Stimulated activated CD4-positive, alpha-beta T cell treated with anti-CD3 and anti-CD28 coated beads, Interleukin-12 subunit alpha, Interleukin-12 subunit beta, amount 100 ng/mL, for 24 hours (primary cell): ENCODE data around the gene SPATA31E1.
"Not testable (repeated sequence)": the region's sequence is repeated elsewhere in the genome, so short reads cannot be mapped to it uniquely, and the experiment has no call there.

ENCODE experiments used
- DNase-seq, 2 experiments: peaks; one replicate each; pipeline ENCODE4 v3.0.0-alpha.2; 2020; ENCODE audit warnings: low read depth in 2 of 2

Gene SPATA31E1

GRCh38 chr9:87882627-87883026, at the start of gene SPATA31E1:
Gene SPATA31E1 (plus strand): TSS chr9:87882877. CDS start chr9:87882892, 15 bp downstream.
- DNase-seq = no peak

DNA sequence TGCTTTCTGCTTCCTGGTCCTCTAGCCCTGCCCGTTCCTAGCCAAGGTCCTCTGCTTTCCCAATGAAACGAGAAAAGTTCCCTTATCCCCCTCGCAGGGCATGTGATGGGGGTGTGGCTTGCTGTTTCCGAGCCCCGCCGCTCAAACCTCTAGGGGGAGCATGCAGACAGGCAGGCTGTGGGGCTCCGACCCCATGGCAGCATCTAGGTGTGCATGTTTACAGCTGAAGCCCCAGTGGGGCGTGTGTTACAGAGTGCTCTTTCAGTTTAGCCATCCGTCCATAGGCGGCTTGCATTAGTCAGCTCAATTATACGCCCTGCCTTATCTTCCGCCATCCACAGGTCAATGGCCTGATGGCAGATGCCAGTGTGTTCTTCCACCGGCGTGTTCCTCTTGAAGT, 48.3 kb upstream of the SPATA31E1 start:
- DNase-seq = no peak

DNA sequence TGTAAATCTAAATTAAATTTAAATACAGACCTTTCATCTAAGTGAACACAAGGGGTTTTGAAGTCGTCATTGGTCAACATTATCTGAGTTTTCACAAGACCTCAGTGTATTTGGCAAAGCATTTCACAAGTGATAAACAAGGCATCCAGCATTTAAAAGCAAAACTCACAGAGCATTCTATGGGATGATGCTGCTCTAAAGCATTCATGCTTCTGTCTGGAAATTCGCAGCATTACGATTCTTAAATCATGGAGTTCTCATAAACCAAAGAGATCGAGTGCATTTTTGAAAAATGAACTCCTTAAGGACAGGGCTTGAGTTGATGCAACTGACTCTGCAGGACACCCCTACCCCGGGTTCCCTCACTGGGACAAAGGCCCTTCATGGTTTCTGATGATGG, 46.1 kb upstream of the SPATA31E1 start:
- no peak for DNase-seq

GRCh38 chr9:87836951-87837705, 45.5 kb upstream of the SPATA31E1 start:
- DNase-seq = no peak

GRCh38 chr9:87840134-87840533, 42.5 kb upstream of the SPATA31E1 start:
- no peak for DNase-seq

DNA sequence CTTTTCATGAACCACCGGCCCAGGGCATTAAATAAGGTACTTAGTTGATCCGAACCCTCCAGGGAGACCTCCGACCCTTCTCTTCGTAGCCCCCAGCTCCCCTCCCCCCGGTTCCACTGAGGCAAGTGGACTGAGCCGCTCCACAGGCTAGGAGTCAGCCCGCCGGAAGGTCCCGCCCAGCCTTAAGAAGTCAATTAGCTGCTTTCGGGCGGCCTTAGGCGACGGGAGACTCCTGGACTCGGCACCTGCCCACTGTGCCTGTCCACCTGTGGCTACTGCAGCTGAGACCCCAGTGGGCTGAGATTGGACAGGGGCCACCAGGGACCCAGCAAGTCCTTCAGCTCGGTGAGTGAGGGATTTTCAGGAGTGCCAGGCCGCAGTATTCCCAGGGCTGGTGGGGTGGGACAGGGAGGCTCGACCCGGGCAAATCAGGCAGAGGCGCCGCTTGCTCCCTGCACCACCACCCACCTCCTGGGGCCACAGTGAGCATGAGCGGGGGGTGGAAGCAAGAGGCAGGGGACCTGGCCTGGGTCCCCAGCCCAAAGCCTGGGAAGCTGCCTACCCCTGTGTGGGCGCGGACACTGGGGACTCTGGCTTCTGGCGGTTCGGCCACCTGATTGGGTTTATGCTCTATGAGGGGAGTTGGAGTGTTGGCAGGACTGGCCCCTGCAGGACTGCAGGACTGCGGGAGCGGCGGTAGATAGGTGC, 39.6 kb upstream of the SPATA31E1 start:
- no peak for DNase-seq

DNA sequence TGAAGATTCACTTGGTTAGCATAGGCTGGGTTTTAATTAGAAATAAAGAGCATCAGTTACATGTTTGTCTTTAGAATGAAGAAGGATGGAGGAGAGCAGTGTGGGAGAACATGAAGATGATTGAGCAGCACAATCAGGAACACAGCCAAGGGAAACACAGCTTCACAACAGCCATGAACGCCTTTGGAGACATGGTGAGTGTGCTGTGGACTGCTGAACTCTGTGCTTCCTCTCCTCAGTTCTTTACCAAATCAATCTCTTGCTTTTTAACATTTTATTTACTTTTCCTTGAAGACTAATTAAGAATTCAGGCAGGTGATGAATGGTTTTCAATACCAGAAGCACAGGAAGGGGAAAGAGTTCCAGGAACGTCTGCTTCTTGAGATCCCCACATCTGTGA, 38.2 kb upstream of the SPATA31E1 start:
- DNase-seq = no peak

DNA sequence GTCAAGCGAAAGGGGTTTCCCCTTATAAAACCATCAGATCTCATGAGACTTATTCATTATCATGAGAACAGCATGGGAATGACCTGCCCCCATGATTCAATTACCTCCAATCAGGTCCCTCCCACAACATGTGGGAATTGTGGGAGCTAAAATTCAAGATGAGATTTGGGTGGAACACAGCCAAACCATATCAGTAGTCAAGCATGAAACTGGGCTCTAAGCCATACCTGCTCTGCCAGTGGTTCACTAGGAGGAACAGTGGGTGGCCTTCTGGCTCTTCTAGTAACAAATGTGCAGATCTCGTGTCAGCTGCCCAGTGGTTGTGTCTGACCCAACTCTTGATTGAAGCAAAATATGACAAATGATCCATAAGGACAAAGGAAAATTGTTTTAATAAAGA, 34.9 kb upstream of the SPATA31E1 start:
- not testable (repeated sequence) for DNase-seq

DNA sequence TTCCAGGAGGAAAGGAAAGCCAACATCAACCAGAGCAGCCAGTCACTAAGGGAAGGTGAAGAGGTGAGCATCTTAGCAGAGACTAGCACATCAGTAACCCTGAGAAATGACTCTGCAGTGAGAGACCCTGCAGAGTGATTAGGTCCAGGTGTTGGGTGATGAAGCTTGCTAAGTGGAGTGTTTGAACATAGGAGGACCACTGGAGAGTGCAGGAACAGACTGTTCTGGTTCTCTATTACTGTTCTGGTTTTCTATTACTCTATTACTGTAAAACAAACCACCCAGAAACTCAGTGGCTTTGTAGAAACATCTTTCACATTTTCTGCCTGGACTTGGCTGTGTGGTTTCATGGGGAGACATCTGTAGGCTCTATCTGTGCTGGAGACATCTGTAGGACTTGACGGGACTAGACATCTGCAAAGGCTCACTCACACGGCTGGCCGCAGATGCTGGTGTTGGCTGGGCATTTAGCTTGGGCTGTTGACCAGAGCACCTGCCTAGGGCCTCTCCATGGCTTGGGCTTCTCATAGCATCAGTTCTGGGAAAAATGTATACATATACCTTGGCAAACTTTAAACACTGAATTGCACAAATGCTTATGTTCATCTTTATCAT, 33.4 kb upstream of the SPATA31E1 start:
- no peak for DNase-seq

DNA sequence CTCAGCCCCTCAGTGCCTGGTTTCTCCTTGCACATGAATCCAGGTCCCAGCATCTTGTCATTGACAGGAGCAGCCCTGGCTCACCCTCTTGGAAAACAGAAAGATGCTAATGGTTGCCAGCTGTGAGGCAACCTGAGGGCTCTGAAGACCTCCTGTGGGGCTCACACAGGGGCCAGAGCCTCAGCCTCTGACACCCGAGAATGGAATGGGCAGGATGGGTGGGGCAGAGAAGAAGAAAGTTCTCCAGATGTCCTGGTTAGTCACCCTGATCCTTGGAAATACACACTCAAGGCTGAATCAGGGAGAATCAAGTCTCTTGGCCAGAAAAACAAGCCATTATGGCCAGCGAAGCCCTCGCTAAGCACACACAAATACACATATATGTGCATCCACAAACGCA, 32.3 kb upstream of the SPATA31E1 start:
- DNase-seq = no peak

- DNase-seq = not testable (repeated sequence)
These were observed 31.5 kb upstream of the SPATA31E1 start for GRCh38 chr9:87851186-87851585.

DNA sequence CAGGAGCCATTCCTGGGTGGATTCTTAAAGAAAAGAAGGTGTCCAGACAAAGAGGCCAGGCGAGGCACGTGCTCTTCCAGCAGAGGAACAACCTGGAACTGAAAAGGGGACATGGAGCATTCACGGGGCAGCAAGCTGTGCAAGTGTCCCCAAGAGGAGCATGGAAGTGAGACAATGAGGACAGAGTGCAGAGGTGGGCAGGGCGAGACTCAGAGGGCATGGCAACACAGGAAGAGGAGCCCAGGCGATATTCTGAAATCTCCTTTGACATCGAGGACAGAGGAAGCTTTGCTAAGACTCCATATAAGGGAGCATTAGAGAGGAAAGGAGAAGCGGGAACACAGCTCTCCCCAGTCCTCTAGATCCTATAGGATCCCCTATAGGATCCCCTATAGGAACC, 29.4 kb upstream of the SPATA31E1 start:
- no peak for DNase-seq

- DNase-seq = no peak
These were observed 28.6 kb upstream of the SPATA31E1 start for GRCh38 chr9:87853876-87854579.

DNA sequence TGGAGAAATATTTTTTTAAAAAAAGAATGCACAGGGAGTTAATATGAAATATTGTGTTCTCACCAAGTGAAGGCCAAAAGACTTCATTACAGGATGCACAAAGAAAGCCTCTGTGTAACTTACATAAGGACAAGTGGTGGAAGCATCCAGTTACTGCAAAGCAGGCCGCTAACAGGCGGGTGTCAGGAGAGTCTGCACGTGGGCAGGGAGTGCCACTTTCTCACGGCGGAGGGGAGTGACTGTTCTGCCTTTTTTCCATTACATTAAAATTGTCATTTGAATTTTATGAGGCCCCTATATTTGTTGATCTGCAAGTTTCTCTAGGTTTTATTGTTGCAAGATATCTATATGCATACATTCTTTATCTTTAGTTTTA, 28.1 kb upstream of the SPATA31E1 start:
- DNase-seq = no peak

DNA sequence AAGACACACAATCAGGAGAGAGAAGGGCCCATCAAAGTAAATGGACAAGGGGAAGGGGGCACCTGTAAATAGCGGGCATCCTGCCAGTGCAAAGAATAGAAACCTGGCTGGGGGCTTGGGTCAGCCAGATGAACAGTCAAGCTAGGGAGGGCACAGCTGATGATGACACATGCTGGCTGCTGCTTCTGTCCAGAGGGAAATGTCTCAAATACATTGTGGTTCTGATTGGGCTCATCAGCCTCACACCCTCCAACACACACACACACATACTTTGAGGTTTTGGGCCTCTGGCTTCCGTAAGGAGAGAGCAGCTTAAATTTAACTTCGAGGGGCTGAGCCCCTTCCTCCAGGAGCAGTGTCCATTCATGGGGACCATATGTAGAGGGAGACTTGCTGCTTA, 27.6 kb upstream of the SPATA31E1 start:
- DNase-seq = no peak

- DNase-seq = no peak
These were observed 25.3 kb upstream of the SPATA31E1 start for GRCh38 chr9:87857141-87857947.

DNA sequence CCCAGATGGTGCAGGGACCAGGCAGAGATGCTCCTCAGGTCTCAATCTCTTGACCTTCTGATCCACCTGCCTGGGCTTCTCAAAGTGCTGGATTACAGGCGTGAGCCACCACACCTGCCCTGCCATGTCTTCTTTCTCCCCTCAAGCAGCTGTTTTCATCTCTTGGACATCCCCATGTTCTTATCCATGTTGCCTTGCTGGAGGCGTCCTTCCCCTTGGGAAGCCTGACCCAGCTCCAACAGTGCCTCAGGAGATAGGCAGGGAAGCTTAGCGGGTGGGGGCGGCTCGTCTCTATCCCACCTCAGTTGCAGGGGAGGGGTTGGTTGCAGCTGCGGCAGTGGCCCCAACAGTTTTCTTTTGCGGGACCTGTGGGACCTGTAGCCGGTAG, 24.7 kb upstream of the SPATA31E1 start:
- DNase-seq = no peak

DNA sequence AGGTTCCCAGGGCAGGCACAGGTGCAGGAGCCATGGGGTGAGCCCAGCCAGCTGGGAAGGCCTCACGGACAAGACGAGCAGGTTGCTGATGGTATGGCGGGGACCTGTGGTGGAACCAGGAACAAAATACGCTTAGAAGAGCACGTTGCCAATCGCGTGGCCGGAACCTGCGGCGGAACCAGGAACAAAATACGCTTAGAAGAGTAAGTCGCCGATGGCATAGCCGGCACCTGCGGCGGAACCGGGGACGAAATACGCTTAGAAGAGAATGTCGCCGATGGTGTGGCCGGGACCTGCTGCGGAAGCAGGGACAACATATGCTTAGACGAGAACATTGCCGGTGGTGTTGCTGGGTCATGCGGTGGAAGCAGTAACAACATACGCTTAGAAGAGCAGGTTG, 23.5 kb upstream of the SPATA31E1 start:
- DNase-seq = no peak

DNA sequence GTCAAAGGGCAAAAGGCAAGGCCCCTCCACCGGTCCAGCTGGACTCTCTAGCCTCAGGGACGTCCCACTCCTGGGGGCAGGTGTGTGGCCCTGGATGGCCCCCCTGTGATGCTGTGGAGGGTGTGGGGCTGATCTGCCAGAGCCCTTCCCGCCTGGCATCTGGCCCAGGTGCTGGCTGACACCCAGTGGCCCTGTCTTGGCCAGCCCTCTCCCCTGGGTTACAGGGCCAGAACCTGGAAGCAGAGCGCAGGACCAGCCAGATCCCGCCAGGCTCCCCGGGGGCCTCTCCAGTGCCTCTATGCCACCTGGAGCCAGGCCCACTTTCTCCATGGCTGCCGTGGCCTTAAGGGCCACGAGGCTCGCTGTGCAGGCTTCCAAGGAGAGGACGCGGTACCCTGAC, 22.9 kb upstream of the SPATA31E1 start:
- DNase-seq = no peak

DNA sequence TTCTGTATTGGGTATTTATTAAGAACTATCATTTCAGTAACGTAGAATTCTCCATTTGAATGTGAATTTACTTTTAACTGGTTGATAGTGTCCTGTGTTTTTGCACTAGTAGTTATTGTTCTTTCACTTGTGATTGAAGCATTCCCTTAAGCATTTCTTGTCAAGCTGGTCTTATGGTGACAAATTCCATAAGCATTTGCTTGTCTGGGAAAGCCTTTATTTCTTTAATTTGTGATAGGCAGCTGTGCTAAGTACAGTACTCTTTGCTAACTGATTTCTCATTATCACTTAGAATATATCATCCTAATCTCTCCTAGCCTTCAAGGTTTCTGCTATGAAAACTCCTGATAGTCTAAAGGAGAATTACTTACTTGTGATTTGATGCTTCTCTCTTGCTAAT, 21.3 kb upstream of the SPATA31E1 start:
- DNase-seq = no peak

DNA sequence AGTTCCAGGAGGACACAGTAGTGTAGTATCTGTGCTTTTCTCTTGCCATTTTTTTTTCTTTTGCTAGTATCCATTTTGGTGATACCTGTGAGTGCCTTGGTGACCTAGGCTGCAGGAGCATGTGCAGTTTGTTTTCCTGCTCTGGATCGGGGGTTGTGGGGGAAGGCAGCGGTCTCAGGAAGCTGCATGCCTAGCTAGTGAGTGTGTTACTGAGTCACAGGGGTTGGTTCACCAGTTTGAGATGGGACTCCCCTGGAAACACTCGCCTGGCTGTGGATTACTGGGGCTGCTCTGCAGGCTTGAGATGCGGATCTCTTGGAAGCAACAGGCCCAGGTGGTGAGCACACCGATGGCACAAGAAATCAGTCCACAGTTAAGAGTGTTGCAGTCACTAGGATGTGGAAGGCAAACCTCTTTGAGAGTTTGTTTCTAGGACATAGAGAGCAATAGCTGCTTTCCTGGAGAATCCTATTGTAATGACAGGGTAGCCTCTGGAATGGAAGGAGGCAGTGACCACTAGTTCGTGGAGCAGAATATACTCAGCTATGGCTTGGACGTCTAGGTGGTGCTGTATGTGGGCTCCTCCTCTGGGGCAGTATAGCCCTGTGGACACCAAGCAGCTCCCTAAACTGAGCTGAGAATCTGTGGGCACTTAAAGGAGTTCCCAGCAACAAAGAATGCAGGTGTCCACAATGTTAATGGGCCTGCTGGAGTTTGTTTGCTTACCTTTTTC, 20.0 kb upstream of the SPATA31E1 start:
- DNase-seq = no peak
